Astrocyte (in vitro differentiated cells and primary cell): ENCODE data around the gene GSTM2. TPM values are rescaled to one million over a fixed set of nuclear protein-coding genes. Genes with fewer than 3 reads are reported as not detected.

Source experiments
- DNase-seq: peaks from one replicate; pipeline ENCODE4 v3.0.0-alpha.2; 2010; ENCODE audit warnings: low read depth
- FAIRE-seq: peaks from 2 replicates; lab custom pipeline; 2011; peaks lifted over from hg19 to GRCh38; lab: Jason Lieb, UNC
- H2AFZ ChIP-seq: 2 replicates; pipeline ENCODE4 v1.6.0; 2012; ENCODE audit warnings: low read depth, low read length, inconsistent platforms
- H3K27ac ChIP-seq: 2 replicates; pipeline ENCODE4 v1.5.1; 2011; ENCODE audit warnings: low read depth, low read length, inconsistent platforms
- H3K27me3 ChIP-seq: 2 replicates; pipeline ENCODE4 v1.6.0; 2011; ENCODE audit warnings: low read length, inconsistent platforms; ENCODE audit not compliant: insufficient read depth
- H3K36me3 ChIP-seq: 2 replicates; pipeline ENCODE4 v1.5.1; 2011; ENCODE audit warnings: low read length, inconsistent platforms; ENCODE audit not compliant: insufficient read depth
- H3K4me1 ChIP-seq: 2 replicates; pipeline ENCODE4 v1.5.1; 2011; ENCODE audit warnings: low read length, inconsistent platforms; ENCODE audit not compliant: insufficient read depth
- H3K4me2 ChIP-seq: 2 replicates; pipeline ENCODE4 v1.6.0; 2012; ENCODE audit warnings: low read length, inconsistent platforms
- H3K4me3 ChIP-seq: 2 replicates; pipeline ENCODE4 v1.5.1; 2011; ENCODE audit warnings: low read depth, mild to moderate bottlenecking, low read length, inconsistent platforms; ENCODE audit not compliant: insufficient read depth
- H3K79me2 ChIP-seq: 2 replicates; pipeline ENCODE4 v1.6.0; 2012; ENCODE audit warnings: mild to moderate bottlenecking, low read length, inconsistent platforms; ENCODE audit not compliant: insufficient read depth
- H3K9ac ChIP-seq: 2 replicates; pipeline ENCODE4 v1.6.0; 2012; ENCODE audit warnings: mild to moderate bottlenecking, low read length, inconsistent platforms
- H3K9me3 ChIP-seq: 2 replicates; pipeline ENCODE4 v1.5.1; 2012; ENCODE audit warnings: low read depth, mild to moderate bottlenecking, low read length, inconsistent platforms; ENCODE audit not compliant: insufficient read depth
- H4K20me1 ChIP-seq: 2 replicates; pipeline ENCODE4 v1.6.0; 2012; ENCODE audit warnings: low read length, inconsistent platforms; ENCODE audit not compliant: insufficient read depth
- H3K27ac Mint-ChIP-seq: one replicate; pipeline ENCODE4 v1.8.0; 2021; ENCODE audit warnings: mild to moderate bottlenecking, mixed read lengths; ENCODE audit not compliant: unreplicated experiment
- H3K27me3 Mint-ChIP-seq: one replicate; pipeline ENCODE4 v1.8.0; 2021; ENCODE audit warnings: low read depth, mixed read lengths; ENCODE audit not compliant: unreplicated experiment
- H3K36me3 Mint-ChIP-seq: one replicate; pipeline ENCODE4 v1.8.0; 2021; ENCODE audit warnings: low read depth, mixed read lengths; ENCODE audit not compliant: unreplicated experiment
- H3K4me1 Mint-ChIP-seq: one replicate; pipeline ENCODE4 v1.8.0; 2021; ENCODE audit warnings: low read depth, mixed read lengths; ENCODE audit not compliant: unreplicated experiment
- H3K4me3 Mint-ChIP-seq: one replicate; pipeline ENCODE4 v1.8.0; 2021; ENCODE audit warnings: mild to moderate bottlenecking, moderate library complexity, mixed read lengths; ENCODE audit not compliant: unreplicated experiment
- H3K9me3 Mint-ChIP-seq: one replicate; pipeline ENCODE4 v1.8.0; 2021; ENCODE audit warnings: mild to moderate bottlenecking, mixed read lengths; ENCODE audit not compliant: unreplicated experiment
- EZH2 ChIP-seq: IDR thresholded peaks from 2 replicates; pipeline ENCODE4 v1.6.1; 2012; ENCODE audit warnings: mild to moderate bottlenecking, low read length, inconsistent platforms; ENCODE audit not compliant: insufficient read depth
- total RNA-seq: library from RNA; stranded (reverse); gene quantifications from 2 replicates; pipeline ENCODE4 v1.2.1, GENCODE V29; 2021
- TF ChIP-seq, protein P1 (sequence below): IDR thresholded peaks from 2 replicates; pipeline ENCODE4 v1.5.1; 2011; ENCODE audit warnings: low read depth, mild to moderate bottlenecking, inconsistent platforms, low read length, moderate library complexity; ENCODE audit not compliant: insufficient read depth

Gene GSTM2
- total RNA-seq, 1 donor from 2014 or later = 13.4 TPM

- no peak for TF ChIP-seq EZH2
- TF ChIP-seq, protein P1, sequence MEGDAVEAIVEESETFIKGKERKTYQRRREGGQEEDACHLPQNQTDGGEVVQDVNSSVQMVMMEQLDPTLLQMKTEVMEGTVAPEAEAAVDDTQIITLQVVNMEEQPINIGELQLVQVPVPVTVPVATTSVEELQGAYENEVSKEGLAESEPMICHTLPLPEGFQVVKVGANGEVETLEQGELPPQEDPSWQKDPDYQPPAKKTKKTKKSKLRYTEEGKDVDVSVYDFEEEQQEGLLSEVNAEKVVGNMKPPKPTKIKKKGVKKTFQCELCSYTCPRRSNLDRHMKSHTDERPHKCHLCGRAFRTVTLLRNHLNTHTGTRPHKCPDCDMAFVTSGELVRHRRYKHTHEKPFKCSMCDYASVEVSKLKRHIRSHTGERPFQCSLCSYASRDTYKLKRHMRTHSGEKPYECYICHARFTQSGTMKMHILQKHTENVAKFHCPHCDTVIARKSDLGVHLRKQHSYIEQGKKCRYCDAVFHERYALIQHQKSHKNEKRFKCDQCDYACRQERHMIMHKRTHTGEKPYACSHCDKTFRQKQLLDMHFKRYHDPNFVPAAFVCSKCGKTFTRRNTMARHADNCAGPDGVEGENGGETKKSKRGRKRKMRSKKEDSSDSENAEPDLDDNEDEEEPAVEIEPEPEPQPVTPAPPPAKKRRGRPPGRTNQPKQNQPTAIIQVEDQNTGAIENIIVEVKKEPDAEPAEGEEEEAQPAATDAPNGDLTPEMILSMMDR = no peak
- no peaks in the 10 kb centered on the region for H3K79me2 ChIP-seq
- H3K27ac ChIP-seq = no peak overlapping the region
- FAIRE-seq = no peak
- Mint-ChIP-seq H3K27me3 (peaks cover 17% of the 10 kb centered on the region), H3K36me3 (no peaks in the 10 kb centered on the region), H3K27ac (no peak overlapping the region), H3K4me1 (peaks cover 5% of the 10 kb centered on the region), H3K4me3 (no peak overlapping the region), H3K9me3 (no peaks in the 10 kb centered on the region)
- H2AFZ ChIP-seq = no peak overlapping the region
- no peak overlapping the region for H3K4me3 ChIP-seq
- no peak overlapping the region for H3K9ac ChIP-seq
- no peaks in the 10 kb centered on the region for H3K36me3 ChIP-seq
- H4K20me1 ChIP-seq = no peaks in the 10 kb centered on the region
- H3K9me3 ChIP-seq = no peaks in the 10 kb centered on the region
- no peak overlapping the region for H3K4me2 ChIP-seq
- DNase-seq = no peak
- H3K4me1 ChIP-seq = peaks cover 8% of the 10 kb centered on the region
- H3K27me3 ChIP-seq = no peaks in the 10 kb centered on the region
Measured at GRCh38 chr1:109641078-109641740, 26.6 kb upstream of the GSTM2 start.

DNA sequence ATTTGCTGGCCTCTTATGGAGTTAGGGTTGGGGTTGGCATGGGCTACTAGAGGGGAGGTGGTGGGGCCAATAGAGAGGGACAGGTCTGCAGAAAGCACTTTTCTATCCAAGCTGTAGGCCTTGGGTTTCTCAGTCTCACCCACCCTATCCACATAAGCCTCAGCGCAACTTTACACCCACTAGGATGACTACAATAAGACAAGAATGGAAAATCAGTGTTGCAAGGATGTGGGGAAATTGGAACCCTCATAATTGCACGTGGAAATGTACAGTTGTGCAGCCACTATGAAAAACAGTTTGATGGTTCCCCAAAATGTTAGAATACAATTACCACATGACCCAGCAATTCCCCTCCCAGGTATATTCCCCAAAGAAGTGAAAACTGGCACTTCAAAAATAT lies 26.0 kb upstream of the GSTM2 start:
- H3K27me3 ChIP-seq = no peaks in the 10 kb centered on the region
- no peaks in the 10 kb centered on the region for H3K79me2 ChIP-seq
- FAIRE-seq (no peak), DNase-seq (no peak)
- no peaks in the 10 kb centered on the region for H3K36me3 ChIP-seq
- H3K4me2 ChIP-seq = no peak overlapping the region
- H3K27ac ChIP-seq = no peak overlapping the region
- no peak overlapping the region for H3K4me3 ChIP-seq
- no peak overlapping the region for H3K9ac ChIP-seq
- Mint-ChIP-seq H3K9me3 (no peaks in the 10 kb centered on the region), H3K36me3 (no peaks in the 10 kb centered on the region), H3K4me3 (no peak overlapping the region), H3K27ac (no peak overlapping the region), H3K4me1 (no peaks in the 10 kb centered on the region), H3K27me3 (peaks cover 17% of the 10 kb centered on the region)
- TF ChIP-seq, protein P1 = no peak
- TF ChIP-seq EZH2 = no peak
- peaks cover 7% of the 10 kb centered on the region for H3K4me1 ChIP-seq
- no peak overlapping the region for H2AFZ ChIP-seq
- H4K20me1 ChIP-seq = no peaks in the 10 kb centered on the region
- no peaks in the 10 kb centered on the region for H3K9me3 ChIP-seq

DNA sequence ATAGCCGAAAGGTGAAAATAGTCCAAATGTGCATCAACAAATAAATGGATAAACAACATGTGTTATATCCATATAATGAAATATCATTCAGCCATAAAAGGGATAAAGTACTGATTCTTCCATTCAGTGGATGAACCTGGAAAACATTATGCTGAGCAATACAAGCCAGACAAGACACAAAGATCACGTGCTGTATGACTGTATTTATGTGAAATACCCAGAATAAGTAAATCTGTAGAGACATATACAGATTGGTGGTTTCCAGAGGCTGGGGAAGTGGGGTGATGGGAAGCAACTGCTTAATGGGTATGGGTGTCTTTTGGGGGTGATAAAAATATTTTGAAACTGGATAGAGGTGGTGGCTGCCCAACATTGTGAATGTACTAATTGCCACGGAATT lies 25.2 kb upstream of the GSTM2 start:
- H2AFZ ChIP-seq = no peak overlapping the region
- no peaks in the 10 kb centered on the region for H3K79me2 ChIP-seq
- peaks cover 7% of the 10 kb centered on the region for H3K4me1 ChIP-seq
- no peaks in the 10 kb centered on the region for H4K20me1 ChIP-seq
- peaks cover 17% of the 10 kb centered on the region for H3K27me3 Mint-ChIP-seq
- no peak overlapping the region for H3K27ac Mint-ChIP-seq
- H3K9me3 ChIP-seq = no peaks in the 10 kb centered on the region
- H3K4me3 Mint-ChIP-seq = no peak overlapping the region
- no peaks in the 10 kb centered on the region for H3K36me3 Mint-ChIP-seq
- H3K27ac ChIP-seq = no peak overlapping the region
- no peaks in the 10 kb centered on the region for H3K9me3 Mint-ChIP-seq
- H3K27me3 ChIP-seq = no peaks in the 10 kb centered on the region
- H3K36me3 ChIP-seq = no peaks in the 10 kb centered on the region
- H3K9ac ChIP-seq = no peak overlapping the region
- H3K4me1 Mint-ChIP-seq = no peaks in the 10 kb centered on the region
- no peak overlapping the region for H3K4me2 ChIP-seq
- no peak for TF ChIP-seq EZH2
- TF ChIP-seq, protein P1 = no peak
- no peak for FAIRE-seq
- no peak overlapping the region for H3K4me3 ChIP-seq
- DNase-seq = no peak
